Transverse colon (tissue), 4 donors: Measurements from ENCODE around the gene SOX11. TPM values are rescaled to one million over a fixed set of nuclear protein-coding genes. Genes with fewer than 3 reads are reported as not detected.

ENCODE experiments used
- DNase-seq: peaks from one replicate; pipeline ENCODE4 v3.0.0-alpha.2; 2019
- H3K27ac ChIP-seq, 4 donors: fragments of 200-600 bp; sonication (generic); 2 replicates each; pipeline ENCODE4 v1.5.1; 2016 to 2018; ENCODE audit warnings: inconsistent platforms in 4 of 4
- H3K27me3 ChIP-seq: fragments of 200-600 bp; sonication (generic); 2 replicates; pipeline ENCODE4 v1.5.1; 2017; ENCODE audit warnings: inconsistent platforms
- H3K36me3 ChIP-seq, 4 donors: fragments of 200-600 bp; sonication (generic); 2 replicates each; pipeline ENCODE4 v1.5.1; 2017 to 2019; ENCODE audit warnings: inconsistent platforms in 4 of 4
- H3K4me1 ChIP-seq, 4 donors: fragments of 200-600 bp; sonication (generic); 2 replicates each; pipeline ENCODE4 v1.5.1; 2017 to 2020; ENCODE audit warnings: inconsistent platforms in 4 of 4
- H3K4me3 ChIP-seq, 4 donors: fragments of 200-600 bp; sonication (generic); 1 replicate in 1 of 4; 2 replicates in 3 of 4; pipeline versions ENCODE4 v1.5.1 to v1.6.1; 2017 to 2019; ENCODE audit warnings: inconsistent platforms in 4 of 4
- H3K9me3 ChIP-seq, 2 donors: fragments of 200-600 bp; sonication (generic); 2 replicates each; pipeline ENCODE4 v1.5.1; 2017 to 2019; ENCODE audit warnings: inconsistent platforms in 2 of 2
- CTCF ChIP-seq, 5 experiments: fragments of 200-600 bp in 3 of 5; fragments of 450-650 bp in 2 of 5; sonication (generic) in 3 of 5; IDR thresholded peaks; 1 replicate in 2 of 5; 2 replicates in 3 of 5; pipeline ENCODE4 v1.5.1; 2016 to 2017; ENCODE audit warnings: antibody characterized with exemption in 5 of 5, inconsistent platforms in 3 of 5, mild to moderate bottlenecking in 2 of 5, moderate library complexity in 1 of 5
- EP300 ChIP-seq: sonication (generic); formaldehyde crosslinking; IDR thresholded peaks from one replicate; pipeline ENCODE4 v1.6.1; 2017; ENCODE audit warnings: antibody characterized with exemption, low read depth
- POLR2A ChIP-seq: fragments of 450-650 bp; IDR thresholded peaks from one replicate; pipeline ENCODE4 v1.6.1; 2016; ENCODE audit warnings: antibody characterized with exemption, mild to moderate bottlenecking, moderate library complexity
- POLR2AphosphoS5 ChIP-seq, 3 donors: sonication (generic); formaldehyde crosslinking; IDR thresholded peaks; one replicate each; pipeline ENCODE4 v1.6.1; 2016; ENCODE audit warnings: antibody characterized with exemption in 3 of 3
- WGBS, 2 donors: methylation state at CpG; one replicate each; pipeline ENCODE4 v1.1.5; 2018; ENCODE audit warnings: low coverage in 1 of 2; 5-methylcytosine and 5-hydroxymethylcytosine counted together
- in situ Hi-C, 4 donors: fragments of 200-750 bp; cut with MboI; loops; one replicate each; pipeline versions ENCODE4 v1.15.0 to v1.15.1; 2017; ENCODE audit warnings: low sequenced_read_pairs in 3 of 4, low pct_ligation_motif_present in 1 of 4, low pct_unique_long_range_greater_than_20kb in 1 of 4
- intact Hi-C: fragments of 100-400 bp; cut with DNase I; formaldehyde crosslinking; loops from one replicate; pipeline ENCODE4 v1.15.1; 2023; ENCODE audit warnings: low total_unique reads
- total RNA-seq, 4 donors: library from RNA; depleted of rRNA; stranded (reverse); fragments of >200 nt; gene quantifications; one replicate each; pipeline ENCODE4 v1.1.0, GENCODE V29; 2016

The SOX11 gene
- total RNA-seq, 4 donors from 2014 or later = 0.32 to 0.75 (median 0.40) TPM

- in situ Hi-C loops = no loop called here
- Histone ChIP-seq H3K36me3 (no peaks in the 10 kb centered on the region), H3K4me3 (no peak overlapping the region), H3K27me3 (no peaks in the 10 kb centered on the region), H3K27ac (no peak overlapping the region), H3K9me3 (no peaks in the 10 kb centered on the region), H3K4me1 (no peaks in the 10 kb centered on the region)
- TF ChIP-seq CTCF (IDR thresholded peaks at IDR 0.05) (no peak), POLR2A (no peak), POLR2AphosphoS5 (IDR thresholded peaks at IDR 0.05) (no peak), EP300 (no peak)
- DNase-seq = no peak
- WGBS, 2 donors = 87% methylated on average over 6 of the region's 6 CpGs; no CpG with 5 or more reads in 1 of the 2 donors
- intact Hi-C loops = no loop called here
Measured at GRCh38 chr2:5735521-5735861, 43.3 kb downstream of the SOX11 start.

GRCh38 chr2:5736050-5736449 lies 43.9 kb downstream of the SOX11 start:
- Histone ChIP-seq H3K4me1 (no peaks in the 10 kb centered on the region), H3K9me3 (no peaks in the 10 kb centered on the region), H3K36me3 (no peaks in the 10 kb centered on the region), H3K27me3 (no peaks in the 10 kb centered on the region), H3K27ac (no peak overlapping the region), H3K4me3 (no peak overlapping the region)
- 63 to 75% methylated on average over 4 to 5 of the region's 5 CpGs for WGBS, 2 donors
- TF ChIP-seq POLR2AphosphoS5 (IDR thresholded peaks at IDR 0.05) = no peak
- no peak for DNase-seq
- intact Hi-C loops (no loop called here), in situ Hi-C loops (no loop called here)

GRCh38 chr2:5736886-5737285 lies 44.7 kb downstream of the SOX11 start:
- 80% methylated on average over 2 of the region's 2 CpGs; no CpG with 5 or more reads in 1 of the 2 donors for WGBS, 2 donors
- Histone ChIP-seq H3K27me3 (no peaks in the 10 kb centered on the region), H3K9me3 (no peaks in the 10 kb centered on the region), H3K4me3 (no peak overlapping the region), H3K4me1 (no peaks in the 10 kb centered on the region), H3K36me3 (no peaks in the 10 kb centered on the region), H3K27ac (no peak overlapping the region)
- TF ChIP-seq EP300 (no peak), POLR2AphosphoS5 (IDR thresholded peaks at IDR 0.05) (no peak), POLR2A (no peak), CTCF (IDR thresholded peaks at IDR 0.05) (no peak)
- in situ Hi-C loops = no loop called here
- intact Hi-C loops = no loop called here
- no peak for DNase-seq

- WGBS, 2 donors = 29 to 45% methylated on average over 5 of the region's 5 CpGs
- Histone ChIP-seq H3K27me3 (no peaks in the 10 kb centered on the region), H3K36me3 (no peaks in the 10 kb centered on the region), H3K9me3 (no peaks in the 10 kb centered on the region), H3K4me3 (no peak overlapping the region), H3K4me1 (no peaks in the 10 kb centered on the region), H3K27ac (no peak overlapping the region)
- TF ChIP-seq CTCF (IDR thresholded peaks at IDR 0.05) = no peak
- no peak for TF ChIP-seq POLR2AphosphoS5 (IDR thresholded peaks at IDR 0.05)
- TF ChIP-seq EP300 = no peak
- no peak for TF ChIP-seq POLR2A
- intact Hi-C loops = no loop called here
- DNase-seq = no peak
- in situ Hi-C loops = no loop called here
Measured at GRCh38 chr2:5740053-5740452, 47.9 kb downstream of the SOX11 start.

GRCh38 chr2:5740817-5741216 lies 48.6 kb downstream of the SOX11 start:
- no peak for DNase-seq
- in situ Hi-C loops (no loop called here), intact Hi-C loops (no loop called here)
- 70 to 80% methylated on average over 1 to 6 of the region's 6 CpGs for WGBS, 2 donors
- Histone ChIP-seq H3K9me3 (no peaks in the 10 kb centered on the region), H3K27ac (no peak overlapping the region), H3K4me1 (no peaks in the 10 kb centered on the region), H3K27me3 (no peaks in the 10 kb centered on the region), H3K36me3 (no peaks in the 10 kb centered on the region), H3K4me3 (no peak overlapping the region)
- no peak for TF ChIP-seq EP300
- TF ChIP-seq POLR2AphosphoS5 (IDR thresholded peaks at IDR 0.05) = no peak
- TF ChIP-seq POLR2A = no peak
- TF ChIP-seq CTCF (IDR thresholded peaks at IDR 0.05) = no peak
